ENCODE data around the gene CTSW. TPM values are rescaled to one million over a fixed set of nuclear protein-coding genes. Genes with fewer than 3 reads are reported as not detected.
A peak's percentile ranks its signal among the peaks of the same experiment; 100 is the strongest.

Gene CTSW
- polyA plus RNA-seq, 3 donors, result 0.71 to 1.3 (median 0.78) TPM

- peaks cover 23 to 45% of the 10 kb centered on the region in 2 donors for H3K4me1 ChIP-seq (ENCODE audit: control insufficient read depth in 1 of 2, insufficient read depth in 2 of 2, low read length in 2 of 2)
- no peak overlapping the region for H3K27ac ChIP-seq (ENCODE audit: low read depth in 1 of 2, low read length in 2 of 2)
- 81% methylated on average over 16 of the region's 24 CpGs for WGBS (ENCODE audit: insufficient coverage)
These were observed 9.9 kb upstream of the CTSW start for GRCh38 chr11:65869643-65870306.

GRCh38 chr11:65870307-65870658 is 9.4 kb upstream of the CTSW start:
- Mint-ChIP-seq H3K27me3 (ENCODE audit: low read depth in 3 of 3) (peaks cover 6 to 32% (median 29%) of the 10 kb centered on the region in 3 donors), H3K4me1 (peaks cover 34% of the 10 kb centered on the region), H3K9me3 (peaks cover 0 to 4% (median 0%) of the 10 kb centered on the region in 7 donors), H3K36me3 (peaks cover 15 to 22% of the 10 kb centered on the region in 2 donors), H3K27ac (peak overlapping the region in 1 of 7 donors; percentile 37), H3K4me3 (peak overlapping the region in 1 of 2 donors; percentile 26)
- Histone ChIP-seq H3K79me2 (ENCODE audit: insufficient read depth, low read length) (no peaks in the 10 kb centered on the region), H2AFZ (ENCODE audit: insufficient read depth, low read depth, low read length, poor library complexity, severe bottlenecking) (no peak overlapping the region), H3K4me2 (replicated peaks; ENCODE audit: extremely low read depth, low read length, poor library complexity, severe bottlenecking) (no peak overlapping the region), H3K9ac (ENCODE audit: insufficient read depth, low read length, poor library complexity, severe bottlenecking) (no peak overlapping the region), H3K27me3 (ENCODE audit: control insufficient read depth in 2 of 2, insufficient read depth in 2 of 2, low read length in 2 of 2) (no peaks in the 10 kb centered on the region), H3K9me3 (replicated peaks in 1 of 2; ENCODE audit: control insufficient read depth in 1 of 2, insufficient read depth in 1 of 2, low read length in 2 of 2) (no peaks in the 10 kb centered on the region), H4K20me1 (ENCODE audit: insufficient read depth, low read length) (peaks cover 18% of the 10 kb centered on the region), H3K27ac (ENCODE audit: low read depth in 1 of 2, low read length in 2 of 2) (no peak overlapping the region), H3K4me3 (replicated peaks in 1 of 3; ENCODE audit: low read depth in 2 of 3, low read length in 3 of 3) (no peak overlapping the region), H3K36me3 (replicated peaks in 1 of 2; ENCODE audit: control insufficient read depth in 1 of 2, insufficient read depth in 2 of 2, low read length in 2 of 2) (peaks cover 14 to 18% of the 10 kb centered on the region in 2 donors), H3K4me1 (ENCODE audit: control insufficient read depth in 1 of 2, insufficient read depth in 2 of 2, low read length in 2 of 2) (peaks cover 23 to 45% of the 10 kb centered on the region in 2 donors)
- TF ChIP-seq CTCF (IDR thresholded peaks at IDR 0.05), result no peak
- intact Hi-C loops (cut with micrococcal nuclease), result no loop called here
- WGBS (ENCODE audit: insufficient coverage), result 26% methylated on average over 8 of the region's 11 CpGs
- DNase-seq, result no peak

More at GRCh38 chr11:65869643-65870306, 9.9 kb upstream of the CTSW start:
- H3K27me3 Mint-ChIP-seq (ENCODE audit: low read depth in 3 of 3), result peaks cover 6 to 32% (median 29%) of the 10 kb centered on the region in 3 donors
- H3K9ac ChIP-seq (ENCODE audit: insufficient read depth, low read length, poor library complexity, severe bottlenecking), result no peak overlapping the region
- no peak overlapping the region for H3K4me3 ChIP-seq (replicated peaks in 1 of 3; ENCODE audit: low read depth in 2 of 3, low read length in 3 of 3)
- H2AFZ ChIP-seq (ENCODE audit: insufficient read depth, low read depth, low read length, poor library complexity, severe bottlenecking), result no peak overlapping the region
- peak overlapping the region in 1 of 7 donors; percentile 50 for H3K27ac Mint-ChIP-seq
- no peak overlapping the region for H3K4me2 ChIP-seq (replicated peaks; ENCODE audit: extremely low read depth, low read length, poor library complexity, severe bottlenecking)
- H3K36me3 Mint-ChIP-seq, result peaks cover 20 to 27% of the 10 kb centered on the region in 2 donors
- no peaks in the 10 kb centered on the region for H3K27me3 ChIP-seq (ENCODE audit: control insufficient read depth in 2 of 2, insufficient read depth in 2 of 2, low read length in 2 of 2)
- H3K79me2 ChIP-seq (ENCODE audit: insufficient read depth, low read length), result no peaks in the 10 kb centered on the region
- no peak for DNase-seq
- H3K36me3 ChIP-seq (replicated peaks in 1 of 2; ENCODE audit: control insufficient read depth in 1 of 2, insufficient read depth in 2 of 2, low read length in 2 of 2), result peaks cover 19 to 23% of the 10 kb centered on the region in 2 donors
- H3K9me3 Mint-ChIP-seq, result peaks cover 0 to 4% (median 0%) of the 10 kb centered on the region in 7 donors
- H4K20me1 ChIP-seq (ENCODE audit: insufficient read depth, low read length), result peaks cover 18% of the 10 kb centered on the region
- no peak overlapping the region for H3K4me3 Mint-ChIP-seq
- intact Hi-C loops (cut with micrococcal nuclease), result no loop called here
- no peak for TF ChIP-seq CTCF (IDR thresholded peaks at IDR 0.05)
- peaks cover 34% of the 10 kb centered on the region for H3K4me1 Mint-ChIP-seq
- H3K9me3 ChIP-seq (replicated peaks in 1 of 2; ENCODE audit: control insufficient read depth in 1 of 2, insufficient read depth in 1 of 2, low read length in 2 of 2), result no peaks in the 10 kb centered on the region
